SK-N-SH treated with all-trans-retinoic acid at 6 μM for 48 hours (cell line): Measurements from ENCODE around the gene CACNA1D.

Experiments used
- ATAC-seq: fragments of 200-7000 bp; cut with Tn5 transposase; 3 replicates; pipeline ENCODE4 v1.9.1; 2020; ENCODE audit warnings: mild to moderate bottlenecking, moderate library complexity
- ARNTL ChIP-seq: fragments of 450-650 bp; formaldehyde crosslinking; IDR thresholded peaks from 2 replicates; pipeline ENCODE4 v1.5.0; 2020; ENCODE audit warnings: low read depth, mild to moderate bottlenecking, moderate library complexity, borderline replicate concordance
- BACH2 ChIP-seq: fragments of 250-450 bp; sonication (Bioruptor Pico); IDR thresholded peaks from 2 replicates; pipeline ENCODE4 v1.9.0; 2021; ENCODE audit warnings: mild to moderate bottlenecking, borderline replicate concordance
- CREB5 ChIP-seq: fragments of 250-450 bp; sonication (Bioruptor Pico); IDR thresholded peaks from 2 replicates; pipeline ENCODE4 v1.5.1; 2020; ENCODE audit warnings: low read depth, mild to moderate bottlenecking, moderate library complexity
- CSDC2 ChIP-seq: fragments of 250-450 bp; sonication (Bioruptor Pico); IDR thresholded peaks from 2 replicates; pipeline ENCODE4 v1.5.0; 2020; ENCODE audit warnings: mild to moderate bottlenecking, moderate library complexity
- CSRNP3 ChIP-seq: fragments of 250-450 bp; sonication (Bioruptor Pico); IDR thresholded peaks from 2 replicates; pipeline ENCODE4 v1.5.1; 2021; ENCODE audit warnings: mild to moderate bottlenecking, moderate library complexity
- ESRRG ChIP-seq: fragments of 250-450 bp; sonication (Bioruptor Pico); IDR thresholded peaks from 2 replicates; pipeline ENCODE4 v1.6.1; 2021; ENCODE audit warnings: mild to moderate bottlenecking
- GLIS3 ChIP-seq: fragments of 250-450 bp; sonication (Bioruptor Pico); IDR thresholded peaks from 2 replicates; pipeline ENCODE4 v1.5.0; 2020; ENCODE audit warnings: mild to moderate bottlenecking, moderate library complexity
- OSR1 ChIP-seq: fragments of 250-450 bp; sonication (Bioruptor Pico); IDR thresholded peaks from 2 replicates; pipeline ENCODE4 v1.8.0; 2022; ENCODE audit warnings: moderate library complexity, mild to moderate bottlenecking, inconsistent platforms
- PATZ1 ChIP-seq: fragments of 250-450 bp; sonication (Bioruptor Pico); IDR thresholded peaks from 2 replicates; pipeline ENCODE4 v1.8.0; 2020; ENCODE audit warnings: mild to moderate bottlenecking, moderate library complexity, borderline replicate concordance
- POU6F1 ChIP-seq: fragments of 250-450 bp; sonication (Bioruptor Pico); IDR thresholded peaks from 2 replicates; pipeline ENCODE4 v1.8.0; 2021; ENCODE audit warnings: low read depth, mild to moderate bottlenecking, moderate library complexity, borderline replicate concordance
- PPARA ChIP-seq: fragments of 250-450 bp; sonication (Bioruptor Pico); IDR thresholded peaks from 2 replicates; pipeline ENCODE4 v1.5.0; 2020; ENCODE audit warnings: mild to moderate bottlenecking, borderline replicate concordance
- RARB ChIP-seq: fragments of 250-450 bp; sonication (Bioruptor Pico); IDR thresholded peaks from 2 replicates; pipeline ENCODE4 v1.8.0; 2021; ENCODE audit warnings: mild to moderate bottlenecking, moderate library complexity
- SNAI2 ChIP-seq: fragments of 250-450 bp; sonication (Bioruptor Pico); IDR thresholded peaks from 2 replicates; pipeline ENCODE4 v1.5.0; 2020; ENCODE audit warnings: mild to moderate bottlenecking, moderate library complexity
- TCF4 ChIP-seq: fragments of 250-450 bp; sonication (Bioruptor Pico); IDR thresholded peaks from 2 replicates; pipeline ENCODE4 v1.8.0; 2021; ENCODE audit warnings: mild to moderate bottlenecking, moderate library complexity, borderline replicate concordance
- TOX ChIP-seq: fragments of 250-450 bp; sonication (Bioruptor Pico); IDR thresholded peaks from 2 replicates; pipeline ENCODE4 v1.8.0; 2021; ENCODE audit warnings: mild to moderate bottlenecking, moderate library complexity, borderline replicate concordance
- TSHZ2 ChIP-seq: fragments of 250-450 bp; sonication (Bioruptor Pico); IDR thresholded peaks from 2 replicates; pipeline ENCODE4 v1.5.0; 2020; ENCODE audit warnings: mild to moderate bottlenecking, moderate library complexity
- ZC3H10 ChIP-seq: fragments of 250-450 bp; sonication (Bioruptor Pico); IDR thresholded peaks from 2 replicates; pipeline ENCODE4 v1.5.1; 2021; ENCODE audit warnings: mild to moderate bottlenecking, moderate library complexity
- ZFP3 ChIP-seq: fragments of 250-450 bp; sonication (Bioruptor Pico); IDR thresholded peaks from 2 replicates; pipeline ENCODE4 v1.5.0; 2020; ENCODE audit warnings: mild to moderate bottlenecking, moderate library complexity
- ZFP30 ChIP-seq: fragments of 450-650 bp; formaldehyde crosslinking; IDR thresholded peaks from 2 replicates; pipeline ENCODE4 v1.5.0; 2022; ENCODE audit warnings: mild to moderate bottlenecking, moderate library complexity
- ZNF565 ChIP-seq: fragments of 450-650 bp; formaldehyde crosslinking; conservative IDR thresholded peaks from 2 replicates; pipeline ENCODE4 v1.5.0; 2020; ENCODE audit warnings: low read depth, mild to moderate bottlenecking, moderate library complexity
- ZNF8 ChIP-seq: fragments of 450-650 bp; formaldehyde crosslinking; IDR thresholded peaks from 2 replicates; pipeline ENCODE4 v1.5.0; 2020; ENCODE audit warnings: mild to moderate bottlenecking, moderate library complexity

Gene CACNA1D

GRCh38 chr3:53583161-53583690 lies 88.8 kb downstream of the CACNA1D start (continued):
- TF ChIP-seq PATZ1 (CRISPR knock-in tag): no peak
- TF ChIP-seq ZFP3 (CRISPR knock-in tag): no peak
- no peak for TF ChIP-seq CSDC2
- TF ChIP-seq TOX (CRISPR knock-in tag): no peak

GRCh38 chr3:53585049-53585448 lies 90.6 kb downstream of the CACNA1D start:
- TF ChIP-seq ARNTL (CRISPR knock-in tag) (no peak), OSR1 (CRISPR knock-in tag) (no peak), TCF4 (CRISPR knock-in tag) (no peak), TSHZ2 (no peak), ZFP3 (CRISPR knock-in tag) (no peak), GLIS3 (no peak), ZC3H10 (CRISPR knock-in tag) (no peak), PATZ1 (CRISPR knock-in tag) (no peak), POU6F1 (CRISPR knock-in tag) (no peak), TOX (CRISPR knock-in tag) (no peak), ESRRG (CRISPR knock-in tag) (no peak), RARB (CRISPR knock-in tag) (no peak), SNAI2 (CRISPR knock-in tag) (no peak), CSDC2 (no peak), CSRNP3 (CRISPR knock-in tag) (no peak), CREB5 (no peak), PPARA (no peak), ZNF565 (CRISPR knock-in tag) (no peak), ZNF8 (CRISPR knock-in tag) (no peak), ZFP30 (CRISPR knock-in tag) (no peak)
- ATAC-seq: no peak

GRCh38 chr3:53585627-53586026 lies 91.2 kb downstream of the CACNA1D start:
- no peak for ATAC-seq
- TF ChIP-seq TOX (CRISPR knock-in tag) (no peak), BACH2 (CRISPR knock-in tag) (no peak), TCF4 (CRISPR knock-in tag) (no peak), POU6F1 (CRISPR knock-in tag) (no peak), GLIS3 (no peak), ZNF565 (CRISPR knock-in tag) (no peak), CREB5 (no peak), PPARA (no peak), PATZ1 (CRISPR knock-in tag) (no peak), SNAI2 (CRISPR knock-in tag) (no peak)
